ENCODE results near the gene RIC8B. TPM values are rescaled to one million over a fixed set of nuclear protein-coding genes. Genes with fewer than 3 reads are reported as not detected.

RIC8B gene
- total RNA-seq, 1 experiment from 2014 or later: 29.0 TPM

GRCh38 chr12:106913456-106913855 is 139.0 kb downstream of the RIC8B start:
- Histone ChIP-seq H2AFZ (ENCODE audit: low read length) (no peak overlapping the region), H3K23ac (ENCODE audit: insufficient read length, low read depth, low read length) (no peak overlapping the region), H3K56ac (ENCODE audit: insufficient read length, low read depth, low read length) (no peak overlapping the region), H3K14ac (ENCODE audit: insufficient read depth, low read length) (no peak overlapping the region), H2BK5ac (ENCODE audit: insufficient read length, low read length) (no peak overlapping the region), H3K9ac (ENCODE audit: extremely low read depth, insufficient read length, low read length) (no peak overlapping the region), H3K27me3 (ENCODE audit: insufficient read depth, low read length) (no peaks in the 10 kb centered on the region), H3K4me1 (ENCODE audit: insufficient read depth, low read length) (no peaks in the 10 kb centered on the region; the same call in 1 of the 2 replicates), H3K4me2 (ENCODE audit: insufficient read depth, insufficient read length, low read length) (no peak overlapping the region), H2BK20ac (ENCODE audit: low read depth, low read length, poor library complexity, severe bottlenecking) (no peak overlapping the region), H3K18ac (ENCODE audit: insufficient read length, low read depth, low read length) (no peak overlapping the region), H2BK12ac (ENCODE audit: insufficient read length, low read depth, low read length) (no peak overlapping the region), H2BK15ac (ENCODE audit: low read depth, low read length) (no peak overlapping the region), H4K8ac (replicated peaks; ENCODE audit: insufficient read length, low read depth, low read length) (no peak overlapping the region), H3K27ac (ENCODE audit: insufficient read length, low read depth, low read length) (no peak overlapping the region), H4K5ac (ENCODE audit: insufficient read length, low read depth, low read length) (no peak overlapping the region), H3T11ph (ENCODE audit: low read length) (no peak overlapping the region), H3K79me2 (ENCODE audit: insufficient read depth, low read length) (no peaks in the 10 kb centered on the region), H3K9me3 (ENCODE audit: control insufficient read depth, low read depth, low read length) (no peaks in the 10 kb centered on the region), H3K79me1 (ENCODE audit: insufficient read depth, low read depth, low read length, poor library complexity, severe bottlenecking) (no peaks in the 10 kb centered on the region), H2AK5ac (ENCODE audit: insufficient read length, low read length) (no peak overlapping the region), H4K91ac (ENCODE audit: insufficient read length, low read depth, low read length) (no peak overlapping the region), H3K23me2 (ENCODE audit: insufficient read length, low read depth, low read length, poor library complexity, severe bottlenecking) (no peaks in the 10 kb centered on the region), H4K20me1 (ENCODE audit: control insufficient read depth, insufficient read depth, insufficient read length) (no peaks in the 10 kb centered on the region), H3K4ac (ENCODE audit: low read depth, low read length) (no peak overlapping the region), H2BK120ac (ENCODE audit: low read depth, low read length, poor library complexity, severe bottlenecking) (no peak overlapping the region)
- DNase-seq: no peak
- Mint-ChIP-seq H3K27ac (no peak overlapping the region; a peak in 2 of 7 replicates), H3K9me3 (no peaks in the 10 kb centered on the region), H3K4me1 (peaks cover 17 to 18% of the 10 kb centered on the region in 2 experiments), H3K27me3 (ENCODE audit: low read depth) (peaks cover 7% of the 10 kb centered on the region), H3K4me3 (no peak overlapping the region), H3K36me3 (ENCODE audit: insufficient read depth in 1 of 3, low read depth in 3 of 3) (no peaks in the 10 kb centered on the region)
- TF ChIP-seq CTCF (conservative IDR thresholded peaks at IDR 0.05): no peak
- WGBS (ENCODE audit: extremely low coverage, insufficient read length, low lambda C conversion rate): no CpG with 5 or more reads among the region's 10 CpGs

Data from H9 (cell line).